OCI-LY3 (cell line): Measurements from ENCODE around the gene MARK2.

Experiments used
- CTCF ChIP-seq: fragments of 200-600, 300-600 bp; sonication (generic); IDR thresholded peaks from 2 replicates; pipeline ENCODE4 v1.5.1; 2014; ENCODE audit warnings: antibody characterized with exemption, low read length, low read depth
- EZH2phosphoT487 ChIP-seq: fragments of 200-600 bp; shearing (Covaris generic); IDR thresholded peaks from 2 replicates; pipeline ENCODE4 v1.6.1; 2018; ENCODE audit warnings: antibody characterized with exemption, mixed run types, low read depth

GRCh38 chr11:63889344-63889743 lies 50.4 kb downstream of the MARK2 start:
- TF ChIP-seq CTCF (no peak), EZH2phosphoT487 (no peak)
